Measurements from ENCODE around the gene GRIN3A.
A peak's percentile ranks its signal among the peaks of the same experiment; 100 is the strongest.
"Not testable (repeated sequence)": the region's sequence is repeated elsewhere in the genome, so short reads cannot be mapped to it uniquely, and the experiment has no call there.

Gene GRIN3A

DNA sequence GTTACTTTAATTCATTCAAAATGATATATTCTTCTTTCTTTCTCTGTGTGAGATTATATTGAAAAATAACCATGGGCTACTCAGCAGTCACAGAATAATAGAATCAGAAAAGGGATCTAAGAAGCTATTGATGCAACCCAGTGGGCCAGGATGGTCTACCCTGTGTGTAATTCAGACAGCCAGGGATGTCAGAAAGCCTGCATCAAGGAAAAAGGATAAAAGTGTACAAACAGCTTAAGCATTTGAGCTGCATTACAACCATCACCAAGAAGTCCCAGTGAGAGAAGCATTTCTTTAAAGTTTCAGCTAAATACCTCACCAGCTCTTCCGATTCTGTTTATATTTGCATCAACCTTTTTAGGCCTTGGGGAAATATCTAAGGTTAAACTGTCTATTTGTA lies 105.8 kb downstream of the GRIN3A start:
- no peak for DNase-seq (ENCODE audit: low read depth)

- no peak for DNase-seq (ENCODE audit: low read depth)
Measured at GRCh38 chr9:101631892-101632291, 106.6 kb downstream of the GRIN3A start.

DNA sequence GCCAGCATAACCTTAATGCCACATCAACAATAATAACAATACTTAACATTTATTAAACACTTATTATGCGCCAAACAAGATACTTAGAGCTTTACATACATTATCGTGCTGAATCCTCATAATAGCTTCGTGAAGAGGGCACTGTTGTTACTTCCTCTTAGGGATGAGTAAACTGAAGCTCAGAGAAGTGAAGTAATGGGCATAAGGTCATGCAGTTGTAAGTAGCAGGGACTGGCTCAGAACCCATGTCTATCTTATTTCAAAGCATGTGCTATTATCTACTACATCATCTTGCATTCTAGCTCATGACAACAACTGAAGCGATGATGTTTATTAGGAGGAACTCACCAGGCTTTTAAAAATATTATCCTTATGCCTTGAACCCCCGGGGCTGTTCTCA lies 108.8 kb downstream of the GRIN3A start:
- no peak for DNase-seq (ENCODE audit: low read depth)

GRCh38 chr9:101628173-101628572 lies 110.3 kb downstream of the GRIN3A start:
- no peak for DNase-seq (ENCODE audit: low read depth)

DNA sequence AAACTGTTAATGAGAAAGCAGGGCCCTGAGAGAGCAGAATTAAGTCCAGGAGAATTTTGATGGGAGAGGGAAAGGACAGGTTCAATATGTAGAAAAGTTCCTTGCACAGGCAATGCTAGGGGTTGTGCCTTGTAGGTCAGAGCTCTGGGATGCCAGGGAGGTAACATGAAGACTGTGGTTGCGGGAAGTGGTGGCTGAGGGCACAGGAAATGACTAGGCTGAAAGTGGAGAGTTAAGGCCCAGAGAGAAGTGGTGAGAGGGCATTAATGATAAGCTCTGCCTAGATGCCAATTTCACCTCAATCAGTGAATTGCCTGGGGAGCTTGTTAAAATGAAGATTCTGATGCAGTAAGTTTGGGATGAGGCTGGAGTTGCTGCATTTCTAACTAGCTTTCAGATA lies 112.2 kb downstream of the GRIN3A start:
- DNase-seq (ENCODE audit: low read depth): no peak

DNA sequence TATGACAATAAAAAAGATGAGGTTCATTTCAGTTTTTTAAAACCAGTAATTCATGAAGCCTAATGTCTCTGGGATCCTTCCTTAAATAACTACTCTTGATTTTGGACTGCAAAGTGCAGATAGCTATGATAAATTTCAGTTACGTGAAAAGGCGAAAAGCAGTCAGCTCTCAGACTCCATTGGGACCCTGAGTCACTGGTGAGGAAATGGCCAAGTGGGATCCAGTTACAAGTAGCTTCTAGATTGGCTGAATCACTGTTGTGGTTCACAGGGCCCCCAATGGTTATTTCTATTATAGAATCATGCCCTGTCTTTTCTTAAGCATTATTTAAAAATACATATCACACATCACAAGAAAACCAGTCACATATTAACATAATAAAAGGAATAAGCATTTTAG lies 112.6 kb downstream of the GRIN3A start:
- DNase-seq (ENCODE audit: low read depth): no peak

DNA sequence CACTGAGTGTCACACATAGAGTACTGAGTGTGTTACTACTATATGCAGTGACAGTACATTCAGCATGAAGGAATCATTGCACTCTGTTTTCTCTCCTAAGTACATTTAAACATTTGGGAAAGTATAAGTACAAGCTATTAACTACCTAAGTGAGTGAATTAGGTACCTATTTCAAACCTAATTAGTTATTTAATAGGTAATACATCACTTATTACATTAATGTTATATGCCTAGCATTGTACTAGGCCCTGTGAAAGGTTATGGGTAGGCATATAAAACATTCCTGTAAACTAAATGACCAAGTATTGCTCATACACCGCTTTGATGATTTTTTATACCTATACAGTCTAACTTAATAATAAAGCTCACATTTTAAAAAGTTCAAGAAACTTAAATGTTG lies 118.0 kb downstream of the GRIN3A start:
- no peak for DNase-seq (ENCODE audit: low read depth)

GRCh38 chr9:101618698-101619097 lies 119.7 kb downstream of the GRIN3A start:
- no peak for DNase-seq (ENCODE audit: low read depth)

- DNase-seq (ENCODE audit: low read depth): no peak
Measured at GRCh38 chr9:101605547-101605946, 132.9 kb downstream of the GRIN3A start.

- DNase-seq (ENCODE audit: low read depth): no peak
Measured at GRCh38 chr9:101604296-101604695, 134.2 kb downstream of the GRIN3A start.

DNA sequence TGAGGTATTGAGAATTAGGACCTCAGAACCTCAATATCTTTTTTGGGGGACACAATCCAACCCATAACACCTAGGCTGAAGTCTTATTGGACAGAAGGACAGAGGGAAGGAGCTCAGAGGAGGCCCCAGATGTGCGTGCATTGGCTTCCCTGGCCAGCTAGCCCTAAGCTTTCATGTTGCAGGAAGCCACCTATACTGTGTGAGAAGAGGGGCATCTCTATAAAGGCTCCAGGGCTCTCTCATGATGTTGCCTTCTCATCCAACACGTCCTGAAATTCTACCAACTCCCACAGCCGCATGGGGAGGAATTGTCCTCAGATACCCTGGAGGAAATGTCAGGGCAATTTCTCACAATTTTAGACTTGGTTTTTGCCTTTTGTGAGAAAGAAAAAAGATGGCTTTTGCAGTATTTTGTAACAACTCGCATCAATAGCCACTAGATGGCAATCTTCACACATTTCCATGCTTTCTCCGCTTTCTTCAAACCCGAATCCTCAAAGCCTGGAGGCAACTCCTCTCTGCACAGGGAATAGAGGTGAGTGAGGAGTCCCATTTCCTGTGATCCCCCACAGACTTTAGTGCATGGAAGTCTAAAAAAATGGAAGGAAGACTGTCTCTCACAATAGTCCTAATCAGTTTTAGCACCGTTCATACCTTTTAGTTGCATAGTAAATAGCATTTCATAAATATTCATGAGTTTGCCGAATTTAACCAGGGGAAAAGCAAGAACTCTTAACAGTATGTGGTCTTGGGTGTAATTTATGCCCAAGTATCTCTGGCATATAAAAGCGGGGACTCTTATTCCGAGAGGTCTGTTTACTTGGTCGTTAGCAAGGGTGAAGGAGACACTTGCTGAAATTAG lies 136.3 kb downstream of the GRIN3A start:
- no peak for DNase-seq (ENCODE audit: low read depth)

DNA sequence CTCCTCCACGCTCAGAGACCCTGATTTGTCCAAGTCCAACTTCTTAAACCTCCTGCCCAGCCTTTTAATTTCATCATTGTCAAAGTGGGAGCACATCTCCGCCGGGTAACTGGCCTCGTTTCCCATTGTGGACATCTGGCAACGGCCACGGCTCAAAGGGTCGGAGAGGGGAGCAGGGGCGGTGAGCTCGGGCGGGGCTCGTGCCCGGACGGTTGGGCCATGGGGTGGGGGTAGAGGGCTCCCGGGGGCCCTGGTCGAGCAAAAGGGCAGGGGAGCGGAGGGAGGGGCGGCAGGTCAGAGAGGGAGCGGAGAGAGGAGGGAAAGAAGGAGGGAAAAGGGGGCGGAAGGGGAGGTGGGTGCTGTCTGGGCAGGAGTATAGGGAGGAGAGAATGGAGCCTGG lies 143.7 kb downstream of the GRIN3A start, which contains the start of gene PPP3R2:
Gene PPP3R2 (minus strand): TSS at position 174 of the 400 bp plus-strand sequence. CDS start 48 bp downstream, at position 126.
- no peak for DNase-seq (ENCODE audit: low read depth)

DNA sequence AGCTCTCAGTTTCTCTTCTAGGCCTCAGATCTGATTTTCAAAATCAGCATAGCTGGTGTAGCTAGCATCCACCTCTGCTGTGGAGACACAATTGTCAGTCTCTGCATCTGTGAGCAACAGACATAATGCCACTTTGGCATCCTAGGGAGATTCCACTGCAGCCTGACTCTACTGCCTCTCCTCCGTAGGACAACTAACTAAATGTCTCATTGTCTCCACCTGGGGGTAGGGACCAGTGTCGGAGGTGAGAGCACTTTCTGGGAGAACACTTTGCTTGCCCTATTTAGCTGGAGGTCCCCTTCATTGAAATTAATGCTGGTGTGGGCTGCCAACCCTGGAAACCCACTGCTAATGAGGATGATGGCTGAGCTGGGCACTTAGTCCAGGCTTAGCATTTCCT lies 145.1 kb downstream of the GRIN3A start:
- no peak for DNase-seq (ENCODE audit: low read depth)

- no peak for DNase-seq (ENCODE audit: low read depth)
Measured at GRCh38 chr9:101592788-101593187, 145.7 kb downstream of the GRIN3A start.

DNA sequence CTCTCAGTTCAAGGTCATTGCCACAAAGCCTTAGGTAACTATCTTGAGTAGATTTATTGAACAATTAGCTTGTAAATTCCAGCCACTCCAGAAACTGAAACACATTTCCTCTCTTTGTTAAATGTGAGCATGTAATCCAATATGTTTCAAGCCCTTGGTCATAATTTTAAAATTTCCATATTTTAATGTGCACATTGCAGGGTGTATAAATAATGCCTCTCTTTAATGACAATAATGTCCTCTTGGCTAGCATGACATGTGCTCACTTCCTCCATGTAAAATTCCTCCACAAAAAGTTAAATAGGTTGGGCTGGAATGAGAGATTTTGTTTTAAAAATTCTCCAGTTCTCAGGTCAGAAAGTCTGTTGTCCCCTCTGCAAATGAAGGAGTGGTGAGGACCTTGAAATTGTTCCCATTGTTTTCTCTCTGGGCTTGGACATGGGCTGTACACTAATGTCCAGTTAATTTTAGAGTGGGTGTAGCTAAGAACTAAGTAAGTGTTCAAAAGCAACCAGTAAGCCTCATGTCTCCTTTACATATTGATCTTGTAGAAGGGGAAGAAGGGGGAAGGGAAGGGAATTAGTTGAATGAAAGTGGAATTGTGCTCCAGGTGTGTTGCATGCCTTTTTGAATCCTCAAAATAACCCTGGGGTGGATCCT lies 146.5 kb downstream of the GRIN3A start:
- no peak for DNase-seq (ENCODE audit: low read depth)

DNA sequence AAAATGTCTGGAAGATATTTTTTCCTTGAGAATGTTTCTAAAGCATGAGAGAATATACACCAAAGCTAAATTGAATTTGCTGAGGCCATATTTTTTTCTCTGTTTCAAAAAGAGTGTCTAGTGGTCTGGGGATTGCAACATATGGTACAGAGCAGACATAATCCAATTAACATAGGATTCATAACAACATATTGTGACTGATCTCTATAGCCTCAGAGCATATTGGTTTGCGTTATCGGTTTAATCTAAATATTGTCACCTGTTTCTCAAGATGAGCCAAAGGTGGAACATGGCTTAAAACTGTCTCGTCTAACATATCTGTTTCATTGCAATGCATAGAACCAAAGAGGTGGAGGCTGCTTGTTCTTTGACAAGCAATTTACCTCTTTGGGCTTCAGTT lies 147.5 kb downstream of the GRIN3A start:
- no peak for DNase-seq (ENCODE audit: low read depth)

DNA sequence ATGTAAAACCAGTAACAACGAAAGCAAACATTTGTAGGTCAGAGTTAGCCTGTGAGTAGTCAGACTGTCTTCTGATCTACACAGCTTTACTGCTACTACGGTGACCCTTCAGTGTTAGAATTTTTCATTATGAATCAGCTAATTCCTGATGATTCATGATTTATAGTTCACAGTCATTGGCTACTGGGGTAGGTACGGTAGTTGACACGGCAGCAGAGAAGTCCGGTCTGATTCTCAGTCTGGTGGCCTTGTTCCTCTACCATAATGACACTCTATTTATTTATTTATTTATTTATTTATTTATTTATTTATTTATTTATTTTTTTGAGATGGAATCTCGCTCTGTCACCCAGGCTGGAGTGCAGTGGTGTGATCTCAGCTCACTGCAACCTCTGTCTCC lies 148.4 kb downstream of the GRIN3A start:
- DNase-seq (ENCODE audit: low read depth): not testable (repeated sequence)

DNA sequence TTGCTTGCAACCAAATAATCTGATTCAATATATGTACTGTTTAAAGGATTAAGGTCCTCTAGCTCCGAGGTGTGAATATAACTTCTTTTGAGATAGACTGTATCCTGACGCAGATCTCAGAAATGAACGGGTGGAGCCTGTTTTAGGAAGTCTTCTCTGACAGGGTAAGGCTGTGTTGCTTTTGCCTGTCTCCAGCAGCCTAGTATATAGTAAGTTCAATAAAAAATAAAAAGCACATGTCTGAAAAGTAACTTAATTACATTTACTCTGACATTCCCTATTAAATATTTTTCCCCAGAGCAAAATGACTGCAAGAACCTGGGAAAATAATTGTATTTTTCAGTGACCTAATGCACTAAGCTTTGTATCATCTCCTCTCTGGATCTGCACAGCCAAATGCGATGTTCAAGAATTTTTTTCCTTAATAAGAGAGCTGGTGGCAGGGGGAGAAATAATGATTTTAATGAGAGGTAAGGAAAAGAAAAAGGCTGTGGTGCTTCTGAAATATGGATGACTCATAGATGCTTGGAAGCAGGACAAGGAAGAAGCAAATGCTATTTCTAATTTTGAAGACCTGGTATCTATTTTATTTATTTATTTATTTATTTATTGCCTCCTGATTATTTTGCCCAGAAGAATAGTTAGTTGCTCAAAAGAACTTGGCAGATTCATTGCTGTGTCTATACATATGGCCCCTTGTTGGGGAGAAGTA lies 151.0 kb downstream of the GRIN3A start:
- DNase-seq (ENCODE audit: low read depth): no peak

DNA sequence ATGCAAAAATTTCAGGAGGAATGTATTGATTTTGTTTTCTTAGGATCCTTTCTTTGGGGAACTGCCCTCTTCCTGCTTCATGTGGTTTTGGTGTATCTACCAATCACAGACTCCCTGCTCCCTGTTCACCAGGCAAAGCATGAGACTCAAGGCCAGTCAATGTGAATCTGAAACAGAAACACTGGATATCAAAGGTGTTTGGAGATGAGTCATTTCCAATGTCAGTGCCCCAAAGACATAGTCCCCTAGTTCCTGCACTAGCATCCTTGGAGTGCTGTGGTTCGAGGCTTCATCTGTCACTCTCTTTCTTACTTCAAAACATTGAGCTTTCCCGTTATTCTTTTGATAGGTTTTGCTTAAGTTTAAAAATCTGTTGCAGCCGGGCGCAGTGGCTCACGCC lies 151.8 kb downstream of the GRIN3A start:
- DNase-seq (ENCODE audit: low read depth): no peak

DNA sequence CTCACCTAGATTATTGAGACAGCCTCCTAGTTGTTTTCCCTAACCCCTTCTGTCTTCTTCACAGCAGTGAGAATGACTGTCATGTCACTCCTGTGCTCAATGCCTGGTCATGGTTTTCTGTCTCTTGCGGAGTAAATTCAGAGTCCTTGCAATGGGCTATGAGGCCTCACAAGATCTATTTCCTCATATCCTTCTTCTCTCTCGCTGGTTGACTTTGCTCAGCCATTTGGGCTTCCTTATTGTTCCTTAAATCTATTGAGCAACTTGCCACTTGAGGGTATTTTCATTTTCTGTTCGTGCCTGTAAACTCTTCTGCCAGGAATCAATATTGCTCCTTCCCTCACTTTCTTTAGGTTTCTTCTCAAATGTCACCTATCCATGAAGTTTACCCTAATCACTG lies 152.7 kb downstream of the GRIN3A start:
- no peak for DNase-seq (ENCODE audit: low read depth)

DNA sequence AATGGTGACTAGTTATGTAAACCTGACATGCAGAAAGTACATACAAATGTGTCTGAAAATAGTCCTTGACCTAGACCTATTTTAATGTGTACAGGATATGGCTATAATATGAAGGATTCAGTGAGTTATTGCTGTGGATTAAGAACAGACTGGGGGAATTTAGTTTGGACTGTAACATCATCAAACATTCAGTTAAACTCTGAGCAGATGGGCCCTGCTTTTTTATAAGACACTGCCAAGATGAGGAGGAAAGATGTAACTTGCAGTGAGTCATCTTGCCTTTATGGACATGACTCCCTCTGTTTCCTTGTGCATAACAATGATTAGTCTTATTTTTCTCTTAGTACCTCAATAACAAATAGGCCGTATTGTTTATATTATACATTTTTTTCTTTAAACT lies 155.9 kb downstream of the GRIN3A start:
- peak; percentile 82 for DNase-seq (ENCODE audit: low read depth)

DNA sequence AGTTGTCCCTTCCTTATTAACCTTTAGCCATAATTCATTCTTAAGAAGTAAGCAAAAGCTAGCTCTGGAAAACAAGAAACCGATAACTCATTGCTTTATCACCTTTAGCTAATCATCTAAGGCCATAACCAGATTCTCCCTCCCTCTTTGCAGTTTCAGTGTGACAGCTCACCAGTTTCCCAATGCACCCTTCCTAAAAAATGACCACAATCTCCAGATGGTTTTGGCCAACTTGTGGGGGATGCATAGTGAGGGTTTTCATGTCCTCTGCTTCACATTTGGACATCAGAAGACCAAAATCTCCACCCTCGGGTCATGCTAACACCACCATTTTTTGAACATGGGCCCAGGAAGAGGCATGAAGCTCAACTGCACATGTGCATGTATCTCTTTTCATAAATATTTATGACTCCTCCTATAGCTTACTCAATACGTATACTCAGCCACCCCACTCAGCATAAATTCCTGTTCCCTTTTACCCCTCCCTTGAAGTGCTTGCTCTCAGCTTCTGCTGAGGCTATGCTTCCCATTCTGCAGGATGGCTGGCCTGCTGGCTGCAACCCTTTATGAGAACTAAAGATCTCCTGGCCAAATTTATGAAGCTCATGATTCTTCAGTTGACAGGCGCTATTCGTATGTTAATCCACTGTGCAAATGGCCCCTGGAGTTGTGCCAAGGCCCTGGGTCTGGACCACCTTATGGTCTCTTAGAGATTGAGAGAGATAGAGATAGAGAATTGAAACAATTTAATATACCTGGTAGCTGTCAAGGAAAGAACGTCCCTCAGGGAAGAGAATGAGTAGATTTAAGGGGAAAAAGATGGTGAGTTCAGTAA lies 158.5 kb downstream of the GRIN3A start:
- no peak for DNase-seq (ENCODE audit: low read depth)

Data from GM04503 (cell line).